ENCODE results near the gene C1orf53.

- no peak for TF ChIP-seq POLR2AphosphoS5 (IDR thresholded peaks at IDR 0.05; ENCODE audit: low read depth, low read length)
- no peak for TF ChIP-seq SIN3A (IDR thresholded peaks at IDR 0.05; ENCODE audit: borderline replicate concordance, insufficient read depth, low read length)
- TF ChIP-seq TAF1 (IDR thresholded peaks at IDR 0.05; ENCODE audit: borderline replicate concordance, insufficient read depth, low read length) = no peak
- TF ChIP-seq REST (IDR thresholded peaks at IDR 0.05; ENCODE audit: insufficient read depth in 1 of 2, low read depth in 2 of 2, low read length in 2 of 2) = no peak
- no peak for TF ChIP-seq FOXP2 (optimal IDR thresholded peaks at IDR 0.05; ENCODE audit: borderline replicate concordance, extremely low read depth, extremely low read length, insufficient read depth)
Observed at GRCh38 chr1:197862671-197863070, 39.8 kb upstream of the C1orf53 start.
